ENCODE results near the gene EHD2. TPM values are rescaled to one million over a fixed set of nuclear protein-coding genes. Genes with fewer than 3 reads are reported as not detected.
"Not testable (repeated sequence)": the region's sequence is repeated elsewhere in the genome, so short reads cannot be mapped to it uniquely, and the experiment has no call there.

Gene EHD2
- total RNA-seq (under 1 TPM in 3 of 5 experiments, not detected in 2; 0.15 to 0.37 (median 0.19) TPM), polyA plus RNA-seq (not detected), total RNA-seq (not detected)

- POLR2A ChIA-PET, result interaction anchor here (0.7 kb wide), 1 partner anchor 198 kb away, joined by 3 read pairs; the partner anchor contains the start of gene NAPA
- ATAC-seq (peak; percentile 73), DNase-seq (peak in 6 of 9 donors; percentile 12 to 70 (median 41))
- H3K4me1 ChIP-seq (ENCODE audit: control insufficient read depth in 2 of 2, insufficient read depth in 2 of 2, low read length in 2 of 2), result no peaks in the 10 kb centered on the region
- no peaks in the 10 kb centered on the region for H3K36me3 ChIP-seq (ENCODE audit: control insufficient read depth in 2 of 3, insufficient read depth in 3 of 3, low read length in 3 of 3)
- Mint-ChIP-seq H3K4me1 (peaks cover 0 to 11% (median 4%) of the 10 kb centered on the region in 7 donors), H3K27me3 (peaks cover 32 to 60% (median 44%) of the 10 kb centered on the region in 5 donors), H3K36me3 (peaks cover 0 to 9% (median 0%) of the 10 kb centered on the region in 5 donors), H3K27ac (peak within 1 kb of the TSS in 1 of 9 donors; percentile 43), H3K9me3 (peaks cover 0 to 20% (median 5%) of the 10 kb centered on the region in 11 donors), H3K4me3 (peak within 1 kb of the TSS in 3 of 10 donors; percentile 16 to 57 (median 46))
- H3K9me3 ChIP-seq (ENCODE audit: control insufficient read depth in 2 of 3, low read length in 3 of 3), result peaks cover 0 to 10% (median 0%) of the 10 kb centered on the region in 3 experiments
- no peak within 1 kb of the TSS for H3K27ac ChIP-seq (ENCODE audit: low read depth, low read length)
- CTCF ChIA-PET, result interaction anchor here (0.6 to 2.0 kb wide), 14 partner anchors 9 to 547 kb away, joined by 3 to 23 read pairs (median 4); partner anchors contain the start of genes DHX34 and NOP53
- peaks cover 0 to 4% of the 10 kb centered on the region in 2 donors for H3K27me3 ChIP-seq (ENCODE audit: control insufficient read depth in 2 of 2, insufficient read depth in 2 of 2, low read length in 2 of 2)
- H3K4me3 ChIP-seq (ENCODE audit: low read length), result no peak within 1 kb of the TSS
- intact Hi-C loops (cut with micrococcal nuclease), result loop anchor here (1.0 to 5.0 kb wide), 2 partner anchors 30 to 74 kb away; no protein-coding TSS in a partner anchor
These were observed at the start of gene EHD2 for GRCh38 chr19:47713046-47714021. Gene EHD2 (plus strand): TSS chr19:47713422. CDS start chr19:47716613, 3,191 bp downstream.

GRCh38 chr19:47663435-47663910, 49.7 kb upstream of the EHD2 start:
- ChIA-PET CTCF (no interaction called here), POLR2A (no interaction called here)
- Mint-ChIP-seq H3K36me3 (peaks cover 0 to 11% (median 0%) of the 10 kb centered on the region in 5 donors), H3K27me3 (no peaks in the 10 kb centered on the region), H3K4me1 (peaks cover 0 to 60% (median 44%) of the 10 kb centered on the region in 7 donors), H3K4me3 (no peak overlapping the region), H3K27ac (peak overlapping the region in 1 of 9 donors; percentile 17), H3K9me3 (no peaks in the 10 kb centered on the region)
- no peaks in the 10 kb centered on the region for H3K9me3 ChIP-seq (ENCODE audit: control insufficient read depth in 2 of 3, low read length in 3 of 3)
- H3K27ac ChIP-seq (ENCODE audit: low read depth, low read length), result no peak overlapping the region
- no peak overlapping the region for H3K4me3 ChIP-seq (ENCODE audit: low read length)
- no peaks in the 10 kb centered on the region for H3K4me1 ChIP-seq (ENCODE audit: control insufficient read depth in 2 of 2, insufficient read depth in 2 of 2, low read length in 2 of 2)
- intact Hi-C loops (cut with micrococcal nuclease), result no loop called here
- DNase-seq (no peak), ATAC-seq (no peak)
- no peaks in the 10 kb centered on the region for H3K27me3 ChIP-seq (ENCODE audit: control insufficient read depth in 2 of 2, insufficient read depth in 2 of 2, low read length in 2 of 2)
- peaks cover 0 to 17% (median 0%) of the 10 kb centered on the region in 3 experiments for H3K36me3 ChIP-seq (ENCODE audit: control insufficient read depth in 2 of 3, insufficient read depth in 3 of 3, low read length in 3 of 3)

GRCh38 chr19:47663911-47664771, 49.1 kb upstream of the EHD2 start:
- Mint-ChIP-seq H3K27ac (peak overlapping the region in 3 of 9 donors; percentile 4 to 41 (median 17)), H3K36me3 (peaks cover 0 to 11% (median 0%) of the 10 kb centered on the region in 5 donors), H3K4me1 (peaks cover 0 to 54% (median 40%) of the 10 kb centered on the region in 7 donors), H3K27me3 (no peaks in the 10 kb centered on the region), H3K9me3 (no peaks in the 10 kb centered on the region), H3K4me3 (no peak overlapping the region)
- no peaks in the 10 kb centered on the region for H3K9me3 ChIP-seq (ENCODE audit: control insufficient read depth in 2 of 3, low read length in 3 of 3)
- H3K27ac ChIP-seq (ENCODE audit: low read depth, low read length), result no peak overlapping the region
- DNase-seq (no peak), ATAC-seq (peak; percentile 55)
- no peaks in the 10 kb centered on the region for H3K27me3 ChIP-seq (ENCODE audit: control insufficient read depth in 2 of 2, insufficient read depth in 2 of 2, low read length in 2 of 2)
- ChIA-PET CTCF (no interaction called here), POLR2A (no interaction called here)
- H3K4me3 ChIP-seq (ENCODE audit: low read length), result no peak overlapping the region
- peaks cover 0 to 17% (median 0%) of the 10 kb centered on the region in 3 experiments for H3K36me3 ChIP-seq (ENCODE audit: control insufficient read depth in 2 of 3, insufficient read depth in 3 of 3, low read length in 3 of 3)
- no peaks in the 10 kb centered on the region for H3K4me1 ChIP-seq (ENCODE audit: control insufficient read depth in 2 of 2, insufficient read depth in 2 of 2, low read length in 2 of 2)
- intact Hi-C loops (cut with micrococcal nuclease), result no loop called here

GRCh38 chr19:47668556-47668955, 44.7 kb upstream of the EHD2 start:
- H3K36me3 ChIP-seq (ENCODE audit: control insufficient read depth in 2 of 3, insufficient read depth in 3 of 3, low read length in 3 of 3), result peaks cover 0 to 42% (median 3%) of the 10 kb centered on the region in 3 experiments
- intact Hi-C loops (cut with micrococcal nuclease); ATAC-seq; H3K4me3 Mint-ChIP-seq; H3K4me3 ChIP-seq (ENCODE audit: low read length); H3K9me3 Mint-ChIP-seq; DNase-seq; H3K4me1 ChIP-seq (ENCODE audit: control insufficient read depth in 2 of 2, insufficient read depth in 2 of 2, low read length in 2 of 2); H3K27me3 ChIP-seq (ENCODE audit: control insufficient read depth in 2 of 2, insufficient read depth in 2 of 2, low read length in 2 of 2); H3K27ac ChIP-seq (ENCODE audit: low read depth, low read length); H3K27ac Mint-ChIP-seq; H3K27me3 Mint-ChIP-seq; CTCF ChIA-PET; H3K9me3 ChIP-seq (ENCODE audit: control insufficient read depth in 2 of 3, low read length in 3 of 3): not testable (repeated sequence)
- peaks cover 5 to 27% (median 21%) of the 10 kb centered on the region in 7 donors for H3K4me1 Mint-ChIP-seq
- POLR2A ChIA-PET, result interaction anchor here (1.2 kb wide), 1 partner anchor 8 kb away, joined by 4 read pairs; no protein-coding TSS in a partner anchor
- peaks cover 0 to 10% (median 7%) of the 10 kb centered on the region in 5 donors for H3K36me3 Mint-ChIP-seq

GRCh38 chr19:47670736-47671135, 42.5 kb upstream of the EHD2 start:
- H3K36me3 Mint-ChIP-seq, result peaks cover 3 to 22% (median 11%) of the 10 kb centered on the region in 5 donors
- no peak for ATAC-seq
- POLR2A ChIA-PET, result no interaction called here

GRCh38 chr19:47671499-47671898, 41.7 kb upstream of the EHD2 start:
- Histone ChIP-seq H3K4me3 (ENCODE audit: low read length) (no peak overlapping the region), H3K9me3 (ENCODE audit: control insufficient read depth in 2 of 3, low read length in 3 of 3) (no peaks in the 10 kb centered on the region), H3K4me1 (ENCODE audit: control insufficient read depth in 2 of 2, insufficient read depth in 2 of 2, low read length in 2 of 2) (no peaks in the 10 kb centered on the region), H3K27me3 (ENCODE audit: control insufficient read depth in 2 of 2, insufficient read depth in 2 of 2, low read length in 2 of 2) (no peaks in the 10 kb centered on the region), H3K27ac (ENCODE audit: low read depth, low read length) (no peak overlapping the region), H3K36me3 (ENCODE audit: control insufficient read depth in 2 of 3, insufficient read depth in 3 of 3, low read length in 3 of 3) (peaks cover 0 to 69% (median 3%) of the 10 kb centered on the region in 3 experiments)
- ATAC-seq (no peak), DNase-seq (no peak)
- Mint-ChIP-seq H3K4me1 (peaks cover 0 to 14% (median 5%) of the 10 kb centered on the region in 7 donors), H3K27ac (peak overlapping the region in 1 of 9 donors; percentile 49), H3K36me3 (peaks cover 5 to 23% (median 11%) of the 10 kb centered on the region in 5 donors), H3K27me3 (no peaks in the 10 kb centered on the region), H3K9me3 (peaks cover 0 to 2% (median 0%) of the 10 kb centered on the region in 11 donors), H3K4me3 (no peak overlapping the region)
- intact Hi-C loops (cut with micrococcal nuclease), result no loop called here
- CTCF ChIA-PET, result no interaction called here
- POLR2A ChIA-PET, result no interaction called here

More at GRCh38 chr19:47670736-47671135, 42.5 kb upstream of the EHD2 start:
- Mint-ChIP-seq H3K4me3 (no peak overlapping the region), H3K27me3 (no peaks in the 10 kb centered on the region), H3K27ac (peak overlapping the region in 3 of 9 donors; percentile 41 to 81 (median 52)), H3K9me3 (peaks cover 0 to 2% (median 0%) of the 10 kb centered on the region in 11 donors), H3K4me1 (peaks cover 2 to 19% (median 8%) of the 10 kb centered on the region in 7 donors)
- no peak for DNase-seq
- Histone ChIP-seq H3K36me3 (ENCODE audit: control insufficient read depth in 2 of 3, insufficient read depth in 3 of 3, low read length in 3 of 3) (peaks cover 0 to 64% (median 3%) of the 10 kb centered on the region in 3 experiments), H3K27me3 (ENCODE audit: control insufficient read depth in 2 of 2, insufficient read depth in 2 of 2, low read length in 2 of 2) (no peaks in the 10 kb centered on the region), H3K4me3 (ENCODE audit: low read length) (no peak overlapping the region), H3K4me1 (ENCODE audit: control insufficient read depth in 2 of 2, insufficient read depth in 2 of 2, low read length in 2 of 2) (no peaks in the 10 kb centered on the region), H3K27ac (ENCODE audit: low read depth, low read length) (no peak overlapping the region), H3K9me3 (ENCODE audit: control insufficient read depth in 2 of 3, low read length in 3 of 3) (no peaks in the 10 kb centered on the region)
- intact Hi-C loops (cut with micrococcal nuclease), result no loop called here
- CTCF ChIA-PET, result no interaction called here

Measured in naive thymus-derived CD4-positive, alpha-beta T cell (primary cell).